ENCODE data around the gene CD248.
"Not testable (repeated sequence)": the region's sequence is repeated elsewhere in the genome, so short reads cannot be mapped to it uniquely, and the experiment has no call there.

CD248 gene

DNA sequence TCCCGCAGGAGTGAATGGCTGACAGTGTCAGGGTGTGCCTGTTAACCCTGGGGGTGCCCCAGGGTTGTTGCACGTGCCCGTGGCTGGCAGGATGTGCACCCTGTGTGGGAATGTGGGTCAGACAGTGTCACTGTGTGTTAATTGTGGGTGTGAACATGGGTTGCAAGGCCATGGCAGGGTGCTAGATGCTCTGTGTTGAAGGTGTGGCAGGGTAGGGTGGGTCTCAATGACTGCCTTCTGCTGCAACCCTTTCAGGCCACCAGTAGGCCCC is 11.1 kb upstream of the CD248 start:
- DNase-seq = no peak

DNA sequence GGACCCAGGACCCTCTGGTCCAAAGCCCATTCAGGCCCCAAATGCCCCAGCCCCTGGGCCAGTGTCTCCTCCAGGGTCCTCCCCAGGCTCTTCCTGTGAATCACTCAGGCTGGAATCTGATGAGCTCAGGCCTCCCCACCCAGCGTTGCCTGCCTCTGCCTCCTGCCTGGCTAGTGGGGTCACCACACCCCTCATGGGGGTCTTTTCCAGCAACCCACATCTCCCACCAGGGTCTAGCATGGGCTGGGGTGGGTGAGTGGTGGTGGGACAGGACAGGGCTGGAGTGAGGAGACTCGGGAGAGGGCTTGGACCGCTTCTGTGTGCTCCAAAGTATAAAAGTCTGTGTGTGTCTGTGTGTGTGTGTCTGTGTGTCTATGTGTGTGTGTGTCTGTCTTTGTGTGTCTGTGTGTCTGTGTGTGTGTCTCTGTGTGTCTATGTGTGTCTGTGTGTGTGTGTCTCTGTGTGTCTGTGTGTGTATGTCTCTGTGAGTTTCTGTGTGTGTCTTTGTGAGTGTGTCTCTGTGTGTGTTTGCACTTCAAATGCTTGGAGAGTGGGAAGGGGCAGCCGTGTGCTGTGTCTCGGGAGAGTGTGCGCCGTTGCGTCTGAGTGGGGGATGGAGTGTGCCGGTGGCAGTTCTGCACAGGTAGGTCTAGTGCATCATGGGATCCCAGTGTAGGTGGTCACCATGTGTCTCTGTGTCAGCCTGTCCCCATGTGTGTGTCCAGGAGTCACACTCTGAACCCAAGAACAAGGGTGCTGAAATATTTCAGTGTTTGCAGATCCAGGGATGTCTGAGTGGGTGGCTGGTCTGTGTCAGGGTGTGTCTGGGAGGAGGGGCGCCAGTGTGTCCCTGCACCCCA is 10.6 kb upstream of the CD248 start:
- DNase-seq = no peak

DNA sequence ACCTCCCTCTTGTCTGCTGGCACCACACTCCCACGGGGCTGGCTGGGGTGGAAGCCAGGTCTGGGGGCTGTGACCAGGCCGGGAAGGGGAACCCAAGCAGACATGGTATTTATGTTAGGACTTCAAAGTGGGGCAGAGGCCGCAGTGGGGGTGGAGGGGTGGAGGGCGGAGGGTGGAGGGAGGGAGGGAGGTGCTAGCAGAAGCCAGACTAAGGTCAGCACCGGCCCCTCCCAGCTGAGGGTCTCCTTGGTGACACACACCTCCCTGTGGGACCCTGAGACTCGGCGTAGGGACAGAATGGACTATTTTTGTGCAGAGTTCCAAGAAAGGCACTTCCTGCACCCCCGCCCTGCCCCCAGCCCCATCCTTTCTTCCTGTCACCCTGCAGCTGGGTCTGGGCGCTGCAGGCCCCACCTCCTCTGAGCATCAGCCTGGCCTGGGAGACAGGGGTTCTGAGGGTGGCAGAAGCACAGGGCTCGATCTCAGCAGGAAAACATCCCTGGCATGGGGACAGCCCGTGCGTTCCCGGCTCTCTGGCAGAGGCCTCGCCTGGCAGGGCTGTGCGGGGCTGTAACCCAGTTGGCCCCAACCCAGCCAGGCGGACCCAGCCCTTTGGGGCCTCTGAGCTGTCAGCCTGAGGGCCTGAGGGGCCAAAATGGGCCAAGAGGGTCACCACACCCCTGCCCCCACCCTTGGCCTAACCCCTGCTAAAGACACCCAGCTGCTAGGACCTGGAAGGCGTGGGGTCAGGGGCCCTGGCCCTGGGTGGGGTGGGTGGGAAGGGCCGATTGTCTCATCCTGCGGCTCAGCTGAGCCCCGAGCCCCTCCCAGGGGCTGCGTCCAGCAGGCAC is 9.6 kb upstream of the CD248 start:
- no peak for DNase-seq

DNA sequence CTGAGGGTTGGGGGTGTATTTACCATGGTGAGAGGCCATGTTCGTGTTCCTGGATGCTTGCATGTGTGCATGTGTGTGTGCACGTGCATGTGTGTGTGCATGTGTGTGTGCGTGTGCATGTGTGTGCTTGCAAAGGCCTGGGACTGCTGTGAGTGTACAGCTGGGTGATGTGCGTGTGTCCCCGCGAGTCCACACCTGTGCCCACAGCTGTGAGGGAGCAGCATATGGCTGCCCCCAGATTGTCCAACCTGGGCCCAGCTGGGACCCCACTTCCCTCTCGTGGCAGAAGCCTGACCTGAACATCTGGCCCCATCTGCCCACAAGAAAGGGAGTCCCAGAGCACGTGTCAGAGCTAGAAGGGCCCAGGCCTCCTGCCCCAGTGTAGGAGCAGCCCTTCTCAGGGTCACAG is 8.4 kb upstream of the CD248 start:
- peak; percentile 34 for DNase-seq

DNA sequence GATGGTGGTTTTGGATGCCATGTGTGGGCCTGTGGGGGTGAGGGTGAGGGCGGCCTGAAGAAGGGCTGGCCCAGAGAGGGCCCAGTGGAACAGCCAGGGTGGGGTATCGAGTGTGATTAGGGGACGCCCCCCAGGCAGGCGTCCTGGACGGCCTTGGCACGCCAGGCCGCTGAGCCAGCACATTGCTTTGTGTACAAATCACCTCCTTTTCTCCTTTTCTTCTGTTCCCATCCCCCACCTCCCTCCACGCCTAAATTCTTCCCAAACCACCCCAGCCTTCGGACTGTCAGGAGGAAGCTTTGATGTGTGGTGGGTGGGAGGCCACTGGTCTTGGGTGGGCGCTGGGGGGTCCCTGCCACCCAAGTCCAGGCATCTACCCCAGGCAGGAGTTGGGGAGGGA is 7.8 kb upstream of the CD248 start:
- no peak for DNase-seq

DNA sequence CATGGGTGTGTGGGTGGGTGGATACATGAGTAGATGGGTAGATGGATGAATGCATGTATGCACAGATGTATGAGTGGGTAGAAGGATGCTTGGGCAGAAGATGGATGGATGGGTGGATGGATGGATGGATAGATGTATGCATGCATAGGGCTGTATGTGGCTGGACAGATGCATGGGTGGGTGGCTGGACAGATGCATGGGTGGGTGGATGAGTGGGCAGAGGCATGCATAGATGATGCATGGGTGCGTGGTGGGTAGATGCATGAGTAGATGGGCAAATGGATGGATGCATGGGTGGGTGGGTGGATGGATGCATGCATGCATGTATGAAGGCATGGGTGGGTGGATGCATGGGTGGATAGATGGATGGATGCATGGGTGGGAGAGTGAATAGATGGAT is 6.8 kb upstream of the CD248 start:
- DNase-seq = no peak

DNA sequence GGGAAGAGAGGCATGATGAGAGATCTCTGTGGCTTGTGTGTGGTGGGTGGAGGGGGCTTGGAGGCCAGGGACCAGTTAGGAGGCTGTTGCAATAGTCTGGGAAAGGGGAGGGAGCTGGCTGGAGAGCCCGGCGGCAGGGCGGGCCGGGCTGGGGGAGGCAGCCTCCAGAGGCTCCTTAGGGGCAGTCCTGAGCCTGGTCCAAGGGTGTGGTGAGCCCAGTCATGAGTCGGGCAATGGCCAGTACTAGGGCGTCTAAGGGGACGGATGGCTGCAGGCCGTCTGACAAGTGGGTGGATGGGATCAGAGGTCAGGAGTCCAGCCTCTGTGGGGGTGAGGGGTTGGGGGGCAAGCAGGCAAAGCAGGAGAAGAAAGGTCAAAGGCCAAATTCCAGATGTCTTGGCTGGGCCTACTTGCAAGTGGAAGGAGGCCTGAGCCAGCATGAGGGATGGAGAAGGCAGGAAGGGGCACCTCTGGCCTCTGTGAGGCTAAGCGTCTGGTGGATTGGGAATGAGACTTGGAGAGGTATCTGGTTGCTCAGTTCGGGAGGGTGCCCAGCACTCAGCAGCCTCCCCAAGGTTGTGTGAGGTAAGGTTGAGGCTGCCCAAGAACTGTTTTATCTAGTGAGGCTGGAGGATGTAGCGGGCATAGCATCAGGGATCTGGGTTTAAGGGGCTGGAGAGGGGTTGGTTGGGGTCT is 6.0 kb upstream of the CD248 start:
- DNase-seq = no peak

DNA sequence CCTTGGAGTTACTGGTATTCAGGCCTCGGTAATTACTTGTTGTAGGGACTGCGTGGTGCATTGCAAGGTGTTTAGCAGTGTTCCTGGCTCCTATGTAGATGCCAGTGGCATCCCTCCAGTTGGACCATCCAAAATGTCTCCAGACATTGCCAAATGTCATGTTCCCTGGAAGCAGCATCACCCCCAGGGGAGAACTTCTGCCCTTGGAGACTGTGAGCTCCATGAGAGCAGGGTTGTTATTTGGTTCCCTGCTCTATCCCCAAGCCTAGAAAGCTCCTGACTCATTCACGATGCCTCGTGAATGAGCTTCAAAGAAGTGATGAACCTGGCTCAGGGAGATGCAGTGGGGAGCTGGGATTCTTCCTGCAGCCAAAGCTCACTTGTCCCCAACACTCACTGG is 4.8 kb upstream of the CD248 start:
- DNase-seq = no peak

DNA sequence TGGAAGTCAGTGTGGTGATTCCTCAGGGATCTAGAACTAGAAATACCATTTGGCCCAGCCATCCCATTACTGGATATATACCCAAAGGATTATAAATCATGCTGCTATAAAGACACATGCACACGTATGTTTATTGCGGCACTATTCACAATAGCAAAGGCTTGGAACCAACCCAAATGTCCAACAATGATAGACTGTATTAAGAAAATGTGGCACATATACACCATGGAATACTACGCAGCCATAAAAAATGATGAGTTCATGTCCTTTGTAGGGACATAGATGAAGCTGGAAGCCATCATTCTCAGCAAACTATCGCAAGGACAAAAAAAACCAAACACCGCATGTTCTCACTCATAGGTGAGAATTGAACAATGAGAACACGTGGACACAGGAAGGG is 3.9 kb upstream of the CD248 start:
- DNase-seq = not testable (repeated sequence)

DNA sequence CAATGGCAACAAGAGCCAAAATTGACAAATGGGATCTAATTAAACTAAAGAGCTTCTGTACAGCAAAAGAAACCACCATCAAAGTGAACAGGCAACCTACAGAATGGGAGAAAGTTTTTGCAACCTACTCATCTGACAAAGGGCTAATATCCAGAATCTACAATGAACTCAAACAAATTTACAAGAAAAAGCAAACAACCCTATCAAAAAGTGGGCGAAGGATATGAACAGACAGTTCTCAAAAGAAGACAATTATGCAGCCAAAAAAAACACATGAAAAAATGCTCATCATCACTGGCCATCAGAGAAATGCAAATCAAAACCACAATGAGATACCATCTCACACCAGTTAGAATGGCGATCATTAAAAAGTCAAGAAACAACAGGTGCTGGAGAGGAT is 3.4 kb upstream of the CD248 start:
- not testable (repeated sequence) for DNase-seq

DNA sequence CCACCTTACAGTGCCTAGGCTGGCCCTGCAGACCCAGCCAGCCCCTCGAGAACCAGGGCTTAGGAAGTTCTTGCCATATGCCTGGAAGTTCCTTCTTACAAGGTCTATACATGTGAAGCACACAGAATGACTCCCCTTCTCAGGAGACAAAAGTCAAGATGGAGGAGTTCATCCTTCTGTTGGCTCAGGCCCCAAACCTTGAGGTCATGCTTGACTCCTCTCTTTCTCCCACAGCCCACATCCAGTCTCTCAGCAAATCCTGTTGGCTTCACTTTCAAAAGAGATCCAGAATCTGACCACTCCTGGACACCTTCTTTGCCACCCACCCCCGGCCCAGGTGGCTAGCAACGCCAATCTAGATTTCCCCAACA is 1.7 kb upstream of the CD248 start:
- DNase-seq = no peak

DNA sequence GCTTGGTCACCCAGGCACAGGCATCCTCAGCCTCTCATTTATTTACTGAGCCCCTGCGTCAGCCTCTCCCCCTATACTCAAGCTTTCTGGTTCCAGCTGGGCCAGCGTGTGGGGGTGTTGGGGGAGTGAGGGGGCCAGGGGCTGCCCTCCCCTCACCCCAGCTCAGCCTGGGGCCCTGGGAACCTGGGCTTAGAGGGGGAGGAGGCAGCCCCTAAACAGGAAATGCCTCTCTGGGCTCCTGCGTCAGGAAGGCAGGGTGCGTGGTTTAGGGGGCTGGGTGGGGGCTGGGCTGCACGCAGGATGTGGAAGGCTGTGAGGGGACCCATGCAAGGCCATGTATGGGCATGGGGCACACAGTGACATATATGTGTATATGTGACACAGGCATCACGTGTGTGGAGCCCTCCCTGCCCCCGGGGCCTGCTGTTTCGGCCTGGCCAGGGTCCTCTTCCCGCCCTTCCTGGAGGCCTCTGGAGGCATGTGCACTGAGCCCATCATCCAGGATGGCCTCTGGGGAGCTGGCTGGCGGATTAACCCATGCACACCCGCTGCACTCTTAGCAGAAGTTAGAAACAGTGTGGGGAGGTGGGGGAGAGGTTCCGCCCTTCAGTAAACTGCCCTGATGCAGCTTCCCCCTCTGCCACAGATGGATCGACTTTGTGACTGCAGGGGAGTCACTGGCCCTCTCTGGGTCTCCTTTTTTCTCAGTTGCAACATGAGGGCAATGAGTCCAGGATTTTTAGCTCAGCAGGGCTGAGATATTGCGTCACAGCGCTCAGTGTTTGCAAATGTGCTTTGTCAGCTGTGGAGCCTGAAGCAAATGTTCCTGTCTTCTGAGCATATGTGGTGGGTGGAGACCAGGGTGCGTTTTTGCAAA is 1.1 kb upstream of the CD248 start:
- peak; percentile 86 for DNase-seq

DNA sequence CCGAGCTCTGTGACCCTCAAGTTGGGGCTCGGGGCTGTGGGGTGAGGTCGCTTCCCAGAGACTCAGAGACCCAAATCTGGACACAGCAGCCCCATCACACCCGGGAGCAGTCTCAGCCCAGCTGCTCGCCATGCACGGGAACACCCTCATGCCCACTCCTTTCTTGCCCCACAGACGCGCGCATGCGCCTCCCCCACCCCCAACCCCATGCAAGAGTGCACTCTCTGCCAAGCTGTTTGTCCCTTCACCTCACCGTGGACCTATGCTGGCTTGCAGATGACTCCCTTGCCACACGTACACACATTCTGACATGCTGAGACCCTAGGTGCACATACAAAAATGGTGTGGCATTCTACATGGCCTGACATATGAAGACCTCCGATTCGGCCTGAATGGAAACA is 478 bp upstream of the CD248 start:
- DNase-seq = no peak

DNA sequence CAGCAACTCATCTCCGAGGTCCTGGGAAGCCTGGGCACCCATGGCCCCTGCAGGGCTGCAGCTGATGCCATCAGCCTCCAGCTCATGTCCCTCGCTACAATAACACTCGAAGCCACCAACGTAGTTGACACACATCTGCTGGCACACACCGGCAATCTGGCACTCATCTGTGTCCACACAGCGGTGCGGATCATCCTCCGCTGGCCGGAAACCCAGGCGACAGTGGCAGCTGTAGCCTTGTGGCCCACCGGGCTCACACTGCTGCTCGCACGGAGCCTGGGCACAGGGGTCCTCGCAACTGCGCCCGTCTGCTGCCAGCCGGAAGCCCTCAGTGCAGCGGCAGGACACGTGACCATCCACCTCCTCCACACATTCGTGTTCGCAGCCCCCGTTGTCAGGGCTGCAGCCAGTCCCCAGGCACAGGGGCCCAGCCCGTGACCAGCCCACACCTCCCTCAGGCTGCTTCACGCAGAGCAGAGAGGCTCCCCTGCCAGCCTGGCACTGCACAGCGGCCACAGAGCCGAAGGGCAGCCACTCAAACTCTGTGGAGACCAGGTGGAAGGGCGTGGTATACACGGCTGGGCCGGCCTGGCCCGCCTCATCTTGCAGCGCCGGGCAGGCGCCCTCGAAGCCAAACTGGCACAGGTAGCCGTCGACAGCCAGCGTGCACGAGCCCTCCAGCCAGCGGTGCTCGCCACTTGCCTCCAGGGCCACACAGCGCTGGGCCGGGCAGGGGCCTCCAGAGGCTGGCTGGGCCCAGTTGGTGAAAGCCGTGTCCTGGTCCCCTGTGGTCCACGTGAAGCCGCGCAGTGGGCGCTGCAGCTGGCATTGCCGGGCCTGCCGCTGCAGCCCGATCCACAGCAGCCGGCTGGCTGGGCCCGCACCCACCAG is 678 bp downstream of the CD248 start:
- DNase-seq = no peak

DNA sequence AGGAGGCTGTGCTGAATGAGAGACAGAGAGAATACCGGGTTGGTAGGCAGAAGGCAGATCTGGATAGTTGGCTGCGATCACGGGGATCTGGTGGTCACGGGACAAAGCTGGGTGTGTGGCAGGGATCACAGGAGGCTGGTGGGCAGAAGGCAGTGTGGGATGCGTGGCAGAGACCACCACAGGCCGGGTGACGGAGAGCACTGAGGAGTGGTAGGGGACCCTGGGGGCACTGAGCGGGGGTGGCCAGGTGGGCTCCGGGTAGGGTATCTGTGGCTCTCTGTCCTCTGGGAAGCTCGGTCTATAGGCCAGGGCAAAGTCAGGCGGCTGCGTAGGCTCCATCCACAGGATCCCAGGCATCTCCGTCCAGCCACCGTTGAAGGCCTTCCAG is 1.4 kb downstream of the CD248 start:
- no peak for DNase-seq

DNA sequence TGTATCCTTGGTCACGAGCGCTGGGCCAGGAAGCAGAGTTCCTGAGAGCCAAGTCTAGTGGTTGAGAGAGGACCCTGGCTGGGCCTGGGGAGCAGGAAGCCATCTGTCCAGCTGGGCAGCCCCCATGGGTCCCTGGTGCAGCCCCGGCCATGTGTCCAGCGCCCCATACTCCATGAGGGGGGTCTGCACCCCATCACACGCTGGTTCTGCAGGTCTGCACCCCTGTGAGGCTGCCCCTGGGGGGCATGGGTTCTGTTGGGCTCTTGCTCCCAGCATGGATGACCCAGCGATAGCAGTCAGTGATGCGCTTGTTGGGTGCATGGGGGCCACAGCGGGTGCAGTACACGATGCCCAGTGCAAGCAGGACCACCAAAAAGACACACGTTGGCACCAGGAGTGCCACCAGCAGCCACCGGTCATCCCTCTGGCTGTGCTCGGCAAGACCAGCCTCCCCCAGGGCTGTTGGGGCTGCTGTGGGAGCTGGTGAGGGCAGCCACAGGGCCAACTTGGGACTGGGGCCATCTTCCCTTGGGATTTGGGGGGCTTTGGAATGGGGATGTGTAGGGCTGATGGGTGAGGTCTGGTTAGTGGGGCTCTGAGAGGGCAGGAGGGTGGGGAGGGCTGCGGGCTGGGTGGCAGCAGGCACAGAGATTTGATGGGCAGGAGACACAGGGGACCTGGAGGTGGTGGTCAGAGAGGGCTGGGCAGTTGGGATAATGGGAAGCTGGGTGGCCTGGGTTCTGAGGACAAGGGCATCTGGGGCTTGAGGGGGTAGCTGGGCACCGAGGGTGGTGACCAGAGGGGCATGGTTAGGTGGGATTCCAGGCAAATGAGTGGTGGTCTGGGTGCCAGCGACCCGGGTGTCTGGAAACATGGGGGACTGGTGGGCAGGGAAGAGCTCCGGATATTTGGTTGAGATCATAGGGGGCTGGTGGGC is 2.0 kb downstream of the CD248 start:
- no peak for DNase-seq

DNA sequence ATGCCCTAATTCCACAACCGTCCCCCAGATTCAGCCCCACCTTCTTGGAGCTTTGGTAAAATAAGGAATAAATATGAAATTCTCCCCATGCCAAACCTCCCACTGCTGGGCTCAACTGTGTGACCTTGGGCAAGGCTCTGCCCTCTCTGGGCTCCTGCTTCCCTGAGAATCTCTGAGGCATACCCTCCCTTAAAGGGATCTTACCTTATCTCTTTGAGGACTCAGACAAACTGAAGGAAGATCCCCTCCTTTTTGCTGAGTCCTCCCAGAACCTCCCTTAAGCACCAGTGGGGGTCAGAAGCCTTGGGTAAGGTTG is 2.7 kb downstream of the CD248 start:
- no peak for DNase-seq

DNA sequence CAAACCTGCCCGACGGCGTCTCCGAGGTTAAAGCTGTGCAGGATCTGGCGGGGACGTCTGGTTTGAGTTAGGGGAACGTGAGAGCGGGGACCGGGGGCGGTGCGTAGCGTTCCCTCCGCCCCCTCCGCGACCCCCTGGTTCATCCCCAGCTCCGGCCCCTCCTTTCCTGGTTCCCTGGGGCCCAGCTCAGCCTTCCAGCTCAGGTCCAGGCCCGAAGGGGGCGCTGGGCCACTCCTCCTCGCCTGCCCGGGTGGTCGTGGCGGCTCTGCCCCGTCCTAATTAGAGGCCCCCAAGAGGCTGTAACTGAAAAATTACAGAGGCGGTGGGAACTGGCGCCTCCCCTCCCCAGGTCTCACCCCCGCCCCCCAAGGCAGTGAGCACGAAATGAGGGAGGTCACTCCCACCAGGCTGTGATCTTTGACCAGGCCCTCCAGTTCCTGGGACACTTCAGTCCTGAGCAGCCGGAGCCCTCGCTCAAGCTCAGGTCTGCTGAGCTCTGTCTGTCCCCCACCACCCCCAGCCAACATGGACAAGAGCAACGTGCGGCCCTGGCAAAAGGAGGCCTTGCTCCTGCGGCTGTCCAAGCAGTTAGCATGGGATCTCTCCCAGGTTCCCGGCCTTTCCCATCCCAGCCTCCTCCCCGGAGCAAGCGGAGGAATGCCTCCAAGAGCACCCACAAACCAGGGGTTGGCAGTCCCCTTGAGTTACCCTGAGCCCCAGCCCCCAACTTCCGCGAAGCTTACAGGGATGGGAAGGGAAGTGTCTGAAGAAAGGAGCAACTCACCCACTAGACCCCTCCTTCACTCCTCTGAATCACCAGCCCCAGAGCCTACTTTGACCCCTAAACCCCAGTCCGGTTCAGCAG is 3.3 kb downstream of the CD248 start:
- no peak for DNase-seq

DNA sequence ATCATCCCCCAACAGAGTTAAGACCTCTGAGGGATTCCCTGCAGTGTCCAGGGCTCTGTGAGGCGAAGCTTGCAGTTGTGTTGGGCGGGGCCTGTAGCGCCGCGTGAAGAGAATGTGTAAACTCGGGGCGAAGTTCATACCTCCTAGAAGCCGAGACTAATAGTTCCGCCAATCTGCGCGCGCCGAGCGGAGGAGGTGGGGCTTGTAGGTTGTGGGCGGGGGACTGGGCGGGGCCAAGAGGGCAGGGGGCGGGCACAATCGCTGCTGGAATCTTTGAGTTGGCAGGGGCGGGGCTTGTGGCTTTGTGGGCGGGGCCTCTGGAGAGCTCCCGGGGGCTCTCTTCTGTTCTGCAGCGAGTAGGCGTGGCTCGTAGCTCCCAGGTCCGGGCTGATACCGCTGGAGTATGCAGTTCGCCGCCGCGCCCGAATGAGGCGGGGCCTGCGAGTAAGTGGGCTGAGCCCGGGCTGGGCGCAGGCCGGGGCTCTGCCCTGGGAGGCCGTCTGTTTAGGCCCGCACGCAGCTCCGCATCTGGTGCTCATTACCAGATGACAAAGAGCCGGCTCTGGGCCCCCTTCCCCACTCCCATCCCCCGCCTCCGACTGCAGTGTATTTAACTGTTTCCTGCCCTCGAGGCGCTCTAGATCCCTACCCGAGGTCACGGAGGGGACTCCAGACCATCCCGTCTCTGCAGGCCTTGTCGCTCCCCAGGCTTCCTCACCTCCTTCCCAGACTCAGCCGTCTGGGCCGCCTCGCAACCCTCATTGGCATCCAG is 4.1 kb downstream of the CD248 start:
- DNase-seq = peak; percentile 86
